ENCODE data around the gene HOXD11. TPM values are rescaled to one million over a fixed set of nuclear protein-coding genes. Genes with fewer than 3 reads are reported as not detected.

The HOXD11 gene
- total RNA-seq, 1 donor: not detected

- no peak for TF ChIP-seq CTCF (IDR thresholded peaks at IDR 0.05; ENCODE audit: insufficient read depth, low read length)
- DNase-seq (ENCODE audit: low read depth): peak; percentile 26
- H3K4me3 ChIP-seq (ENCODE audit: low read depth, low read length): peak within 1 kb of the TSS; percentile 9
Observed at GRCh38 chr2:176128982-176129796, 22.1 kb downstream of the HOXD11 start, which contains the start of gene HOXD8. Gene HOXD8 (plus strand): TSS chr2:176129705. CDS start chr2:176130367, 662 bp downstream.

- no peak overlapping the region for H3K4me3 ChIP-seq (ENCODE audit: low read depth, low read length)
- DNase-seq (ENCODE audit: low read depth): no peak
- no peak for TF ChIP-seq CTCF (IDR thresholded peaks at IDR 0.05; ENCODE audit: insufficient read depth, low read length)
Observed at GRCh38 chr2:176129813-176130146, 22.7 kb downstream of the HOXD11 start.

- DNase-seq (ENCODE audit: low read depth): no peak
- TF ChIP-seq CTCF (IDR thresholded peaks at IDR 0.05; ENCODE audit: insufficient read depth, low read length): no peak
- no peak overlapping the region for H3K4me3 ChIP-seq (ENCODE audit: low read depth, low read length)
Observed at GRCh38 chr2:176130147-176130956, 23.3 kb downstream of the HOXD11 start.

- TF ChIP-seq CTCF (IDR thresholded peaks at IDR 0.05; ENCODE audit: insufficient read depth, low read length): no peak
- no peak overlapping the region for H3K4me3 ChIP-seq (ENCODE audit: low read depth, low read length)
- DNase-seq (ENCODE audit: low read depth): no peak
Observed at GRCh38 chr2:176130957-176131847, 24.1 kb downstream of the HOXD11 start.

- no peak for TF ChIP-seq CTCF (IDR thresholded peaks at IDR 0.05; ENCODE audit: insufficient read depth, low read length)
- H3K4me3 ChIP-seq (ENCODE audit: low read depth, low read length): no peak overlapping the region
- DNase-seq (ENCODE audit: low read depth): no peak
Observed at GRCh38 chr2:176131848-176132158, 24.7 kb downstream of the HOXD11 start.

Measured in fibroblast of the aortic adventitia (primary cell).